SH-SY5Y (cell line): Measurements from ENCODE around the gene COQ10A.

ENCODE experiments used
- GATA2 ChIP-seq: IDR thresholded peaks from 2 replicates; pipeline ENCODE4 v1.6.1; 2011; ENCODE audit warnings: mild to moderate bottlenecking, low read depth, low read length
- GATA3 ChIP-seq: IDR thresholded peaks from 2 replicates; pipeline ENCODE4 v1.6.1; 2011; ENCODE audit warnings: low read depth, mild to moderate bottlenecking, low read length, moderate library complexity

Gene COQ10A

DNA sequence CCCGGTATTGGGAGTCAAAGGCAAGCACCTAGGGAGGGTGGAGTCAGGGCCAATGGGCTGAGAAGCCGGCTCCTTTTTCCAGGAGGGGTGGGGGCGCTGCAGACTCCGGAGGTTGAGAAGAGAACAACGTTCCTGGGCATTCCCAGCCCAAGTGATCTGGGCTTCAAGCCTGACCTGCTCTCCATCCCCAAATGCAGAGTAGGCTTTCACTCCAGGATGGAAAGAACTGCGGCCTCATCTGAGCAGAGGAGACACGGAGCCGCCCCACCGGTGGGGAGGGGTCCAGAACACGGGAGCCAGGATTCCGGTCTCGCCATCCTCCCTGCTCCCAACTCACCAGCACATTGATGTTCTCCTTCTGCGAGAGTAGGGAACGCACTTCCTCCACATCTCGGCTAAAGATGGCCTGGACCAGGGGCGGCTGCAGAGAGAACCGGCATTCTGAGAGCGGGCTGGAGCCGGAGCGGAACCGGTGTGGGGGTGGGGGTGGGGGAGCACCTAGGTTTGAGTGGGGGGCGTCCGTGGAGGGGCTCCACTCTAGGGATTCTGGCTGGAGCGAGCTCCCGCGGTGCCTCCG is 9.2 kb upstream of the COQ10A start:
- TF ChIP-seq GATA2 (no peak), GATA3 (no peak)

DNA sequence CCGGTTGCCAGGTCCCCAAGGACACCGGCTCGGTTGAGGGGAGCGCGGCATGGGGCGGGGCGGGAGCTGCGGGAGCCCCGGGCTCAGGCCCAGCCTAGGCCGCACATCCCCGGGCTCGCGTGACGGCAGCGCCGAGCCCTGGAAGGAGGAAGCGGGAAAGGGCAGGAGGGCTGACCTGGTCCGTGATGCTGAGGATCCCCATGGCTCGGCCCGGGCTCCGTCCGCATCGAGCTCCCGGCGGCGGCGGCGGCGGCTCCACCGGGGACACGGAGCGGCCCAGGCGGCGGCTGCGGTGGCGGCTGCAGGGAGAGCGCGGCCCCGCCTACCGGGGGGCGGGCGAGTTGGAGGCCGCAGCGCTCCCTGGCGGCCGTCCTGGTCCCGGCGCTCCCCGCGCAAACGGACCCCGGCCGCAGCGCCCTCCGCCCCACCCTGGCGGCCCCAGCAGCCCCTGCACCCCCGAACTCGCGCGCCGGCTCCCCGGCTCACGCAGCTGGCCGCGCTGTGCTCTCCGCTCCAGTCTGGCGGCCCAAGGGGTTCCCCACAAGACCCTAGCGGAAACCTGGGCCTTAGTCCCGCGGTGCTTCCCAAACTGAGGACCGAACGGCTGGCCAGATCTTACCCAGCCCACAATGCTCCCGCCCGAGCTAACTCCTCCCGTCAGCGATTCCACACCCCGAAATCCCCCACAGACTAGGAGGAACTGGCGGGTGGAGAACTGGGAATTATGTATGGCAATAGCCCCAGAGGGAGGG is 8.5 kb upstream of the COQ10A start, which contains the start of gene ANKRD52:
ANKRD52 (minus strand) TSS at position 317 of the 752 bp plus-strand sequence; CDS start at position 202, 115 bp downstream.
- no peak for TF ChIP-seq GATA3
- TF ChIP-seq GATA2, result no peak

- no peak for TF ChIP-seq GATA2
- TF ChIP-seq GATA3, result no peak
Measured at GRCh38 chr12:56258820-56259183, 7.9 kb upstream of the COQ10A start.

DNA sequence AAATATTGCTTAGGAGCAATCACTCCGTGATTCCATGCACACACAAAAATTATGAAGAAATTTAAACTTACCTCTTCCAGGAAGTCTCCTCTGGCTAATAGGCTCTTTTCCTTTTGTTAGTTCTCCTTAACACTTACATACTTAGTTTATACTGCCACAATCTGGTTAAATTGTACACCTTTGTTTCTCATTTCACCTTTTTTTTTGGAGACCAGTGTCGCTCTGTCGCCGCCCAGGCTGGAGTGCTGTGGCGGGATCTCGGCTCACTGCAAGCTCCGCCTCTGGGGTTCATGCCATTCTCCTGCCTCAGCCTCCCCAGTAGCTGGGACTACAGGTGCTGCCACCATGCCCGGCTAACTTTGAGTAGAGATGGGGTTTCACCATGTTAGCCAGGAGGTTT is 6.4 kb upstream of the COQ10A start:
- no peak for TF ChIP-seq GATA2
- no peak for TF ChIP-seq GATA3

DNA sequence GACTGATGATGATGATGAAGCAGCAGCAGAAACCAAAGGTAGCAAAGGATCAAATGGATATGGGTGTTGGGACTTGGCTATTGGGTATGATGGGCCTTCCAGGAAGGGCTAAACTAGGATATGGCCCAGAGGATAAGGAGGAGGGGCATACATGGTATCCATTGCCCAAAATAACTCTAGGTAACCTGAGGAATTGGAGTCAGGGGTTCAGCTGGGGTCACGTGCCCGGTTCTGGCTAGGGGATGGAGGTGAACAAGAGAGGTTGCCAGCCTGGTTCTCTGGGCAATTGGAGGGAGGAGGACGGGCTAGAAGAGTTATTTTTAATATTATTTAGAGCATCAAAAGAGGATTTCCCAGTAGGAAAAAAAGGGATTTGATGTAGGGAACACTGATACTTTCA is 5.8 kb upstream of the COQ10A start:
- TF ChIP-seq GATA2, result no peak
- no peak for TF ChIP-seq GATA3

- TF ChIP-seq GATA2 (no peak), GATA3 (no peak)
Measured at GRCh38 chr12:56261503-56262232, 5.1 kb upstream of the COQ10A start.

- TF ChIP-seq GATA3, result no peak
- TF ChIP-seq GATA2, result no peak
Measured at GRCh38 chr12:56267443-56268071, 815 bp downstream of the COQ10A start.

GRCh38 chr12:56271031-56271430 is 4.3 kb downstream of the COQ10A start:
- no peak for TF ChIP-seq GATA3
- TF ChIP-seq GATA2, result no peak

DNA sequence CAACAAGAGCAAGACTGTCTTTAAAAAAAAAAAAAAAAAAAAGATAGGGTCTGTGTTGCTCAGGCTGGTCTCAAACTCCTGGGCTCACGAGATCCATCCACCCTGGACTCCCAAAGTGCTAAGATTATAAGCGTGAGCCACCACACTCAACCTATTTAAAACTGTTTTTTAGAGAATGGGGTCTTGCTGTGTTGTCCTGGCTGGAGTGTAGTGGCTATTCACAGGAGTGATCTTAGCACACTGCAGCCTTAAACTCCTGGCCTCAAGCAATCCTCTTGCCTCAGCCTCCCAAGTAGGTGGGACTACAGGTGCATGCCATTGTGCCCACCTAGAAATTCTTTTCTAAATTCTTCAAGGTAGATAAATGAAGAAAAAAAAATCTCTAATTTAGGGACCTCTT is 7.6 kb downstream of the COQ10A start:
- TF ChIP-seq GATA2, result no peak
- no peak for TF ChIP-seq GATA3

DNA sequence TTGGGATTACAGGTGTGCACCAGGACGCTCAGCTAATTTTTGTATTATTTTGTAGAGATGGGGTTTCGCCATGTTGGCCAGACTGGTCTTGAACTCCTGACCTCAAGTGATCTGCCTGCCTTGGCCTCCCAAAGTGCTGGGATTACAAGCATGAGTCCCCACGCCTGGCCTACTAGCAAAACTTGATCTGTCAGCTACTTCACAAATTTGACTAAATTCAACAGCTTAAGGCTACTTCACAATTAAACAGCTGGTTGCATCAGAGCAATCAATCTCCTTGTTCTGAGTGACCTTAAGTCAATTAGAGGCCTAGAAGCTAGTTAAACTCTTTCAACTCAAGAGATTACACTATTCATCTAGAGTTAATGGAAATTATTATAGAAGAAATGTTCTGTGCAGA is 12.2 kb downstream of the COQ10A start:
- TF ChIP-seq GATA3 (no peak), GATA2 (no peak)

DNA sequence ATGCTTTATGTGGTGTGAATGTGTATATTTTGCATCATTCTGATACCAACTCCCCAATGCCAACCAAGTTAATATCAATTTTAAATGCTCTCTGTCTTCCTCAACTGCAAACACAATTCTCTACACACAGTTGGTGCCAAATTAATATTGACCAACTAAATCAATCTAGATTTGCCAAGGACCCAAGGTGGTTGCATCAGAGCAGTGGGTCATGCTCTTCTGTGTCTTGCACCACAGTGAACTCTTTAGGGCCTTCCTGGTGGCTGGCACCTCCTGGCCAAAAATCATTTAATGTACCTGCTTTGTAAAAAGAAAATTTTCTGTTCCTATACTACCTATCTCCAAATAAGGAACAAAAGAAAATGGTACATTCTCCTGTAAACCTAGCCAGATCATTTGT is 14.1 kb downstream of the COQ10A start:
- TF ChIP-seq GATA3, result no peak
- no peak for TF ChIP-seq GATA2

DNA sequence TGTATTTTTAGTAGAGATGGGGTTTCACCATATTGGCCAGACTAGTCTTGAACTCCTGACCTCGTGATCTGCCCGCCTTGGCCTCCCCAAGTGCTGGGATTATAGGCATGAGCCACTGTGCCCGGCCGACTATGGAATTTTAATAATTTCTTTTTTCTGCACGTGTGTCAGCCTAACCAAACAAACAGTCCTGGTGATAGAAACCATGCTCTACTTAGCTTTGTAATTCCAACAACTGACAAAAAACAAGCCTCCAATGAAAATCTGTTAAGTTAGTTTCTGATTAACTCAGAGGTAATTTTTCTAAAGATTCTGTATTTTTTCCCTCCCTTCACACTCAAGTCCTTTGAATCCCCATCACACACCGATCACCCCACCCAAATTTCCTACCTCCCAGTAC is 15.3 kb downstream of the COQ10A start:
- no peak for TF ChIP-seq GATA2
- TF ChIP-seq GATA3, result no peak

GRCh38 chr12:56282579-56282978 is 15.8 kb downstream of the COQ10A start:
- no peak for TF ChIP-seq GATA3
- no peak for TF ChIP-seq GATA2

DNA sequence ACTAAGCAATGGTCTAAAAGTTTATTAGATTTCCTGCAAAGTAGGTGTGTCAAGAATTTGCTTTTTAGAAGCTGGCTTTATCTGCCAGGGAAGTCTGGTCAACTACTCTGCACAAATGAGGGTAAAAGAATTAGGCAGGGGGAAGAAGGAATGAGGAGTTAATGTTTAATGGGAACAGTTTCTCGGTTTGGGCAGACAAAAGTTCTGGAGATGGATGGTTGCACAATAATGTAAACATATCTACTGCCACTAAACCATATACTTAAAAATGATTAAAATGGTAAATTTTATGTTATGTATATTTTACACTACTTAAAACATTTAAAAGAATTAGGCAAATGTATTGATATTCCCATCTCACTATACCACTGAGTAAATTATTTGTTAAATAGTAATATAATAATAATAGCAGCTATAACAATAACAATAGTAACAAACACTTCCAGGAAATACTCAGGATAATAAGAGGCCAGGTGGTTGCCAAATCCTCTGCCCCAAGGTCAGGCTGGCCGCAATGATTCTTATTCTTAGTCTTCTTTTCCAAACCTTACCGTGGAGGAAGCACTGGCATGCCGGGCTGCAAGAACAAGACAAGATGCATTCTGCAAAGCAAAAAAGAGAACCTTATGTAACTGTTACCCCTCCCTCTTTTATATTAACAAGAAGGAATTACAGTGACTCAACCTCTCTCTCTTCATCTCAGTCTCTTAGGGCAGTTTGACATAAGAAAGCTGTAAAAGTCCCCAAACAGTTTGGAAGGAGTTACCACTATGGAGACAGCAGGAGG is 19.5 kb downstream of the COQ10A start:
- TF ChIP-seq GATA3 (no peak), GATA2 (no peak)
